ENCODE data around the gene ARMC2. TPM values are rescaled to one million over a fixed set of nuclear protein-coding genes. Genes with fewer than 3 reads are reported as not detected.

ARMC2 gene, protein sequence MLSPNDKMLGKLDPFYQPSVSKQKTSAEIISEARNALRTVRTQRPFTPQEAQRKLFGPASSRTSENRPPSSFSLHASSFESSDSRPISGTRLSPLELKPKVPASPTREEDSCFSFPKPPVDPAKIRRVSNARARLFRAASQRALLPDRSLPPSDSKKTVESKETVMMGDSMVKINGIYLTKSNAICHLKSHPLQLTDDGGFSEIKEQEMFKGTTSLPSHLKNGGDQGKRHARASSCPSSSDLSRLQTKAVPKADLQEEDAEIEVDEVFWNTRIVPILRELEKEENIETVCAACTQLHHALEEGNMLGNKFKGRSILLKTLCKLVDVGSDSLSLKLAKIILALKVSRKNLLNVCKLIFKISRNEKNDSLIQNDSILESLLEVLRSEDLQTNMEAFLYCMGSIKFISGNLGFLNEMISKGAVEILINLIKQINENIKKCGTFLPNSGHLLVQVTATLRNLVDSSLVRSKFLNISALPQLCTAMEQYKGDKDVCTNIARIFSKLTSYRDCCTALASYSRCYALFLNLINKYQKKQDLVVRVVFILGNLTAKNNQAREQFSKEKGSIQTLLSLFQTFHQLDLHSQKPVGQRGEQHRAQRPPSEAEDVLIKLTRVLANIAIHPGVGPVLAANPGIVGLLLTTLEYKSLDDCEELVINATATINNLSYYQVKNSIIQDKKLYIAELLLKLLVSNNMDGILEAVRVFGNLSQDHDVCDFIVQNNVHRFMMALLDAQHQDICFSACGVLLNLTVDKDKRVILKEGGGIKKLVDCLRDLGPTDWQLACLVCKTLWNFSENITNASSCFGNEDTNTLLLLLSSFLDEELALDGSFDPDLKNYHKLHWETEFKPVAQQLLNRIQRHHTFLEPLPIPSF
- 10 to 100 TPM in 1 of 4 donors, 1 to 10 TPM in 3; 2.2 to 15.3 (median 7.8) TPM for total RNA-seq

DNA sequence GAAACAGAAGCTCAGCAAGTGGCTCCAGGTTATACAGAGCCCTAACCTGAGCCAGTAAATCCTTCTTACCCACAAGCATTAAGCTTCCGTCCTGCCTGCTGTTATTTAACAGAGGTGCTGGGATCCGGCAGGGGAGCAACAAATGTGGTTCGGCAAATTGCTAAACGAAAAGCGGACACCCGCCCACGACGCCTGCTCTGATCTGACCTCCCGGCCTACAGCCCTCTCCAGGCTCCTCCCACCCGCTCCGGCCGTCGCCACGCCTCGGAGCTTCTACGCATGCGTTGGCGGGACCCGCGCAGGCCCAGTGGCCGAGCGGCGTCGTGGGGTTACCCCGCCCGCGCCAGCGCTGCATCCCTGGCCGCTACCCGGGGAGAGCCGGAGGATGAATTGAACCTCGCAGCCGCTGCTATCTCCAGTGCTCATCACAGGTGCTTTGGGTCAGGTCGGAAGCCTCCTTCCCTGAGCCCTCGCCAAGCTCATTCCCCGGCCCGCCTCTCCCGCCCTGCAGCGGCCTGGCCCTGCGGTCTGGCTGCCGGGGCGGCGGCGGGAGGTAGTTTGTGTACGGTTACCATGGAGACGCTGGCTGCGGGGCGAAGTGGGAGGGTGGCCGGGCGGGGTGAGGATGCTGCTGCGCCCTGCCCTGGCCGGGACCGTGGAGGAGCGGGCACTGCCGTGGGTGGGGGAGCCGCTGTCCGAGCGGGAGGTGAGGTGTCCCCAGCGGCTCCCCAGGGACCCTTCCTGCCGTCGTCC lies at the start of gene ARMC2:
Gene ARMC2, plus strand, starts transcription at position 307 of the 753 bp plus-strand sequence. CDS start 5,846 bp downstream, outside the sequence.
- DNase-seq (ENCODE audit: low spot score) (peak; percentile 78), ATAC-seq (ENCODE audit: low FRiP score) (peak; percentile 98)
- TF ChIP-seq, protein P1, sequence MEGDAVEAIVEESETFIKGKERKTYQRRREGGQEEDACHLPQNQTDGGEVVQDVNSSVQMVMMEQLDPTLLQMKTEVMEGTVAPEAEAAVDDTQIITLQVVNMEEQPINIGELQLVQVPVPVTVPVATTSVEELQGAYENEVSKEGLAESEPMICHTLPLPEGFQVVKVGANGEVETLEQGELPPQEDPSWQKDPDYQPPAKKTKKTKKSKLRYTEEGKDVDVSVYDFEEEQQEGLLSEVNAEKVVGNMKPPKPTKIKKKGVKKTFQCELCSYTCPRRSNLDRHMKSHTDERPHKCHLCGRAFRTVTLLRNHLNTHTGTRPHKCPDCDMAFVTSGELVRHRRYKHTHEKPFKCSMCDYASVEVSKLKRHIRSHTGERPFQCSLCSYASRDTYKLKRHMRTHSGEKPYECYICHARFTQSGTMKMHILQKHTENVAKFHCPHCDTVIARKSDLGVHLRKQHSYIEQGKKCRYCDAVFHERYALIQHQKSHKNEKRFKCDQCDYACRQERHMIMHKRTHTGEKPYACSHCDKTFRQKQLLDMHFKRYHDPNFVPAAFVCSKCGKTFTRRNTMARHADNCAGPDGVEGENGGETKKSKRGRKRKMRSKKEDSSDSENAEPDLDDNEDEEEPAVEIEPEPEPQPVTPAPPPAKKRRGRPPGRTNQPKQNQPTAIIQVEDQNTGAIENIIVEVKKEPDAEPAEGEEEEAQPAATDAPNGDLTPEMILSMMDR (IDR thresholded peaks at IDR 0.05) = no peak

DNA sequence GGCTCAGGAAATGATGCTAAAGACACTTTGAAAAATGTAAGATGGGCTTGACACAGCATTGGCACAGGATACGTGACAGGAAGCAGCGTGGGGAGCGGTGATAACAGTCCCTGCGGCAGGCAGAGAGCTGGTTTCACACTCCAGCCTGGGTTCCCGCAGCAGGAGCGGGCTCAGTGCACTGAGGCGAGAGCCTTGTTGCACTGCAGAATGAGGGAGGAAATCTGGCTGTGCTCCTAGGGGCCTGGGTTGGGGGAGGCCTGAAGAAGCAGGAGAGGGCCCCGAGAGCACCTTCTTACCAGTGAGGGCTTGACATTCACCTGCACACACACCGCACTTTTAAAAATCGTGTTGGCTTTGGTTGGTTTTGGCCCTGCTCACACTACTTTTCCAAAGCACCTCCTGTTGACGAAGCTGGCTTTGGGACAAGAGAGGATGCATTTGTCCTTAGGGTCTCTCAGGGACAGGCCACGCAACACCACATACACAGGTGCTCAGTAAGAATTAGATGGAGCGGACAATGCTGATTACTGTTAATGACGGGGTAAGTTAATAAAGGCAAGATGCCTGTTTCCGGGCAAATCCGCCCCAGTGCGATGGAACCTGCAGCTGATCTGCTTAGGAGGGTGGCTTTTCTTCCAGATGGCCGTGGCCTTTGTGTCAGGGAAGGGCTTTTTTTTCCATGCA lies 49.4 kb upstream of the ARMC2 start:
- TF ChIP-seq, protein P1 (IDR thresholded peaks at IDR 0.05) = no peak
- ATAC-seq (ENCODE audit: low FRiP score) (no peak), DNase-seq (ENCODE audit: low spot score) (no peak)

DNA sequence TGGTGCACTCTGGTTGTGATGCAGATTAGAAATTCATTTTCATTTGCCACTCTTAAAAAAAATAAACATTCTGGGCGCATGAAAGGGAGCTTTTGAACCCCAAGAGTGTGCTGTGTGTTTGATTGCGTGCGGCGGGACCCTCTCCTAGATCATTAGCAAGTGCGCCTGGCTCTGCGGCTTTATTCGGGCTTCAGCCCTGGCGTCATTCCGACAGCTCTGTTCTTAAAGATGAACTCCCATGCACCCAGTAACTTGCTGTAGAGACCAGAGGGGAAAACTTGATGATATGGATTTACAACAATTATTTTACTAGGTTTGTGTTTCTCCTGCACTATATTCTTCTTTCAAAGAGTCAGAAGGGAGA lies 48.9 kb upstream of the ARMC2 start:
- TF ChIP-seq, protein P1 (IDR thresholded peaks at IDR 0.05) = no peak
- DNase-seq (ENCODE audit: low spot score) (no peak), ATAC-seq (ENCODE audit: low FRiP score) (no peak)

DNA sequence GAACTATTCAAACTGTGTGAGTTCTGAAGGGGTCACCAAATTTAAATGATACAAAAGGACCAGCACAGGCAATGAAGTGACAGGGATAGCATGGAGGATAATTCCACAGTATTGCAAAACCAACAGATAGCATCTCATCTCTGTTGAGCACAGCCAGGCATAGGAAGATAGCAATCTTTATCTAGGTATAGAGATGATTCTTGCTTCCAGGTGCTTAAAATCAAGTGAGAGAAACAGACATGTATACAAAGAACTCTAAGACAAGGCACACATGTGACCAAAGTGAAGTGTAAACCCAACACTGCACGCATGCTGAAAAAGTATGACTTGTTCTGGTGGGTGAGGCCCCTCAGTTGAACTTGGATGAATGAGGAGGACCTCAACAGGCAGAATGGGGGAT lies 48.4 kb upstream of the ARMC2 start:
- TF ChIP-seq, protein P1 (IDR thresholded peaks at IDR 0.05) = no peak
- ATAC-seq (ENCODE audit: low FRiP score) = no peak
- DNase-seq (ENCODE audit: low spot score) = no peak

DNA sequence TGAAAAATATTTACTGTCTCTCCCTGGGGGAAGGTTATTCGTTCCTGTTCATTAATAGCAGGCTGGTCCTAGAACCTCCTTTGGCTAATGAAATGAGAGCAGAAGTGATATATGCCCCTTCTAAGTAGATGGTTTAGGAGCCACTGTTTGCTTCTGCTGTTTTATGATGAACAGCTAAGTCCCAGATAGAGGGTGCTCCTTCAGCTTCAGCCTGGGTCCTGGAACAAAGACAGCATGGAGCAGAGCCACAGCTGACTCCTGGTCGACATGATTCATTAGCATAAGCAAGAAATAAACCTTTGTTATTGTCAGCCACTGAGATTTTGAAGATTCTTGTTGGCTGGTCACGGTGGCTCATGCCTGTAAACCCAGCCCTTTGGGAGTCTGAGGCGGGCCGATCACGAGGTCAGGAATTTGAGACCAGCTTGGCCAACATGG lies 47.8 kb upstream of the ARMC2 start:
- TF ChIP-seq, protein P1 (IDR thresholded peaks at IDR 0.05) = no peak
- no peak for DNase-seq (ENCODE audit: low spot score)
- no peak for ATAC-seq (ENCODE audit: low FRiP score)

DNA sequence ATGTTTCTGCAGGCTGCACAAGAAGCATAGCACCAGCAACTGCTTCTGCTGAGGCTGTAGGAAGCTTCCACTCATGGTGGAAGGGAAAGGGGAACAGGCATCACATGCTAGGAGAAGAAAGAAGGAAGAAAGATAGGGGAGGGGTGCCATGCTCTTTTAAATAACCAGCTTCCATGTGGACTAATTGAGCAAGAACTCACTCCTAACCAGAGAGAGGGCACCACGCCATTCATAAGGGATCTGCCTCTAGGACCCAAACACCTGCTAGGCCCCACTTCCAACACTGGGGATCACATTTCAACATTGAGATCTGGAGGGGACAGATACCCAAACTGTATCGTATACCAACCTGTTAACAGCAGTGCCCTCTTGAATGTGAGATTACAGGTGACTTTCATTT lies 46.9 kb upstream of the ARMC2 start:
- ATAC-seq (ENCODE audit: low FRiP score) = no peak
- DNase-seq (ENCODE audit: low spot score) = no peak
- TF ChIP-seq, protein P1 (IDR thresholded peaks at IDR 0.05) = no peak

All from omental fat pad (tissue), 4 donors.